Measurements from ENCODE around the gene AANAT.

Gene AANAT

GRCh38 chr17:76461765-76462555 is 5.4 kb upstream of the AANAT start:
- in situ Hi-C loops (cut with HindIII; ENCODE audit: low pct_ligation_motif_present, low pct_unique_long_range_greater_than_20kb, low sequenced_read_pairs) = no loop called here

GRCh38 chr17:76462556-76463290 is 4.7 kb upstream of the AANAT start:
- in situ Hi-C loops (cut with HindIII; ENCODE audit: low pct_ligation_motif_present, low pct_unique_long_range_greater_than_20kb, low sequenced_read_pairs) = no loop called here
- DNase-seq = no peak

More at GRCh38 chr17:76461765-76462555, 5.4 kb upstream of the AANAT start:
- no peak for DNase-seq

GRCh38 chr17:76466775-76467130 is 650 bp upstream of the AANAT start:
- no peak for DNase-seq
- in situ Hi-C loops (cut with HindIII; ENCODE audit: low pct_ligation_motif_present, low pct_unique_long_range_greater_than_20kb, low sequenced_read_pairs) = no loop called here

GRCh38 chr17:76467809-76468633 is 618 bp downstream of the AANAT start:
- in situ Hi-C loops (cut with HindIII; ENCODE audit: low pct_ligation_motif_present, low pct_unique_long_range_greater_than_20kb, low sequenced_read_pairs) = no loop called here
- DNase-seq = no peak

GRCh38 chr17:76468634-76469010 is 1.2 kb downstream of the AANAT start:
- in situ Hi-C loops (cut with HindIII; ENCODE audit: low pct_ligation_motif_present, low pct_unique_long_range_greater_than_20kb, low sequenced_read_pairs) = no loop called here
- no peak for DNase-seq

GRCh38 chr17:76469076-76469990 is 1.9 kb downstream of the AANAT start:
- no peak for DNase-seq
- in situ Hi-C loops (cut with HindIII; ENCODE audit: low pct_ligation_motif_present, low pct_unique_long_range_greater_than_20kb, low sequenced_read_pairs) = no loop called here

GRCh38 chr17:76469991-76470739 is 2.8 kb downstream of the AANAT start:
- in situ Hi-C loops (cut with HindIII; ENCODE audit: low pct_ligation_motif_present, low pct_unique_long_range_greater_than_20kb, low sequenced_read_pairs) = no loop called here
- DNase-seq = no peak

- no peak for DNase-seq
- in situ Hi-C loops (cut with HindIII; ENCODE audit: low pct_ligation_motif_present, low pct_unique_long_range_greater_than_20kb, low sequenced_read_pairs) = no loop called here
Observed at GRCh38 chr17:76471498-76472257, 4.3 kb downstream of the AANAT start.

- in situ Hi-C loops (cut with HindIII; ENCODE audit: low pct_ligation_motif_present, low pct_unique_long_range_greater_than_20kb, low sequenced_read_pairs) = no loop called here
- DNase-seq = no peak
Observed at GRCh38 chr17:76472258-76472645, 4.8 kb downstream of the AANAT start.

- in situ Hi-C loops (cut with HindIII; ENCODE audit: low pct_ligation_motif_present, low pct_unique_long_range_greater_than_20kb, low sequenced_read_pairs) = no loop called here
- DNase-seq = no peak
Observed at GRCh38 chr17:76472726-76473125, 5.3 kb downstream of the AANAT start.

GRCh38 chr17:76473541-76473985 is 6.2 kb downstream of the AANAT start:
- DNase-seq = peak; percentile 35
- in situ Hi-C loops (cut with HindIII; ENCODE audit: low pct_ligation_motif_present, low pct_unique_long_range_greater_than_20kb, low sequenced_read_pairs) = no loop called here

GRCh38 chr17:76474238-76474637 is 6.8 kb downstream of the AANAT start:
- in situ Hi-C loops (cut with HindIII; ENCODE audit: low pct_ligation_motif_present, low pct_unique_long_range_greater_than_20kb, low sequenced_read_pairs) = no loop called here
- no peak for DNase-seq

- in situ Hi-C loops (cut with HindIII; ENCODE audit: low pct_ligation_motif_present, low pct_unique_long_range_greater_than_20kb, low sequenced_read_pairs) = no loop called here
- DNase-seq = no peak
Observed at GRCh38 chr17:76474894-76475293, 7.5 kb downstream of the AANAT start.

GRCh38 chr17:76475302-76475701 is 7.9 kb downstream of the AANAT start:
- in situ Hi-C loops (cut with HindIII; ENCODE audit: low pct_ligation_motif_present, low pct_unique_long_range_greater_than_20kb, low sequenced_read_pairs) = no loop called here
- no peak for DNase-seq

- in situ Hi-C loops (cut with HindIII; ENCODE audit: low pct_ligation_motif_present, low pct_unique_long_range_greater_than_20kb, low sequenced_read_pairs) = no loop called here
Observed at GRCh38 chr17:76476736-76477135, 9.3 kb downstream of the AANAT start.

GRCh38 chr17:76477576-76477975 is 10.2 kb downstream of the AANAT start:
- no peak for DNase-seq
- in situ Hi-C loops (cut with HindIII; ENCODE audit: low pct_ligation_motif_present, low pct_unique_long_range_greater_than_20kb, low sequenced_read_pairs) = no loop called here

More at GRCh38 chr17:76476736-76477135, 9.3 kb downstream of the AANAT start:
- DNase-seq = no peak

GRCh38 chr17:76478097-76478496 is 10.7 kb downstream of the AANAT start:
- in situ Hi-C loops (cut with HindIII; ENCODE audit: low pct_ligation_motif_present, low pct_unique_long_range_greater_than_20kb, low sequenced_read_pairs) = no loop called here
- no peak for DNase-seq

Data from ACHN (cell line).